Gastroesophageal sphincter (tissue), 3 donors: ENCODE data around the gene CLDN4.

Experiments used
- CTCF ChIP-seq, 4 experiments: fragments of 200-600 bp in 2 of 4; fragments of 450-650 bp in 2 of 4; sonication (generic) in 1 of 4; IDR thresholded peaks; one replicate each; pipeline ENCODE4 v1.5.1; 2017 to 2019; ENCODE audit warnings: antibody characterized with exemption in 4 of 4, mild to moderate bottlenecking in 2 of 4, moderate library complexity in 2 of 4
- POLR2A ChIP-seq, 2 donors: fragments of 450-650 bp; IDR thresholded peaks; one replicate each; pipeline ENCODE4 v1.6.1; 2017; ENCODE audit warnings: antibody characterized with exemption in 2 of 2, mild to moderate bottlenecking in 2 of 2, moderate library complexity in 1 of 2

- TF ChIP-seq POLR2A (IDR thresholded peaks at IDR 0.05) = no peak
- TF ChIP-seq CTCF (IDR thresholded peaks at IDR 0.05) = no peak
These were observed 13.3 kb downstream of the CLDN4 start for GRCh38 chr7:73844131-73844547.
